ENCODE measurements around the gene TBC1D17.

The TBC1D17 gene

DNA sequence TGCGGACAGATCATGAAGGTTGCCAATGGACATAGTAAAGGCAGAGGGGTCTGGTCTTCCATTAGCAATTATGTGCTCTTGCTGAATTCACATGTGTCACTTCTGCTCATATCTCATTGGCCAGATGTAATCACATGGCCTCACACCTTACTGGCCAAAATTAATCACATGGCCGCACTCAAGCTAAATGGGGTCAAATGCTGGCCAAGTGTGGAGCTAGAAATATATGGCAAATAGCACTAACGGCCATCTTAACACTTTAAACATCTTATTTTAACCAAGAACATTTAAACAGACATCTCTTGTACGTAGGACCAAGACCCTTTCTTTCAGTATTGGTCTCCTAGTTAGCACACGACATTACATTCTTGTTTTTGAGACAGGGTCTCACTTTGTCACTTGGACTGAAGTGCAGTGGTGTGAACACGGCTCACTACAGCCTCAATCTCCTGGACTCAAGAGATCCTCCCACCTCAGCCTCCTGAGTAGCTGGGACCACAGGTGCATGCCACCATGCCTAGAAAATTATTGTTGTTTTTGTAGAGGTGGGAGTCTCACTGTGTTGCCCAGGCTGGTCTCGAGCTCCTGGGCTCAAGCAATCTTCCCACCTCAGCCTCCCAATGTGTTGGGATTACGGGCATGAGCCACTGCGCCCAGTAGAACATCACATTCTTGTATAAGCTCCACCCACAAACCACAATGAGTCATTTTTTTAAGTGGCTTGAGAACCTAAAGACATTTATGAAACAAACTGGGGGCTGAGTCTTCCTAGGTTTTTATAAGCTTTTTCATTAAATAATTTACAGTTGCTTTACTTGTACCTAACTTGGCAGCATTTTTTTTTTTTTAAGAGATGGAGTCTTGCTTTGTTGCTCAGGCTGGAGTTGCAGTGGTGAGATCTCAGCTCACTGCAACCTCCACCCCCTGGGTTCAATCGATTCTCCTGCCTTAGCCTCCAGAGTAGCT is 29.5 kb upstream of the TBC1D17 start:
- H3K4me3 ChIP-seq (ENCODE audit: low read depth, low read length) = no peak overlapping the region

DNA sequence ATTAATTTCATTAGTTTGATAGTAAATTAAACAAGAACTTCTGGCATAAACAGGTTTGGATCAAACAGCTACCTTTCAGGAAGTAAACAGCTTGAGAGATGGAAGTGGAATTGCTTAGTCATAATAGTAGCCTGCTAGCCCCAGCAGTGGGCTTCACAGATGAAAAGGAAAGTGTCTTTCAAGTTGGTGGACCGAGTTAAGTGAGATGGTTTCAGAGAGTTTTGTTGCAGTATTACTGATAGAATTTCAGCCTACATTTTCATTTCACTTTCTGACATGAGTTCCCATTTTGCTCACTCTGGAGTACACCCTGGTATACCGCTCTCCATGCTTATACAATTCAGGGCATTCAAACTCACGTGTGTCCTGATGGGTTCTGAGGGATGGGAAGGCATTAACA is 28.6 kb upstream of the TBC1D17 start:
- no peak overlapping the region for H3K4me3 ChIP-seq (ENCODE audit: low read depth, low read length)

DNA sequence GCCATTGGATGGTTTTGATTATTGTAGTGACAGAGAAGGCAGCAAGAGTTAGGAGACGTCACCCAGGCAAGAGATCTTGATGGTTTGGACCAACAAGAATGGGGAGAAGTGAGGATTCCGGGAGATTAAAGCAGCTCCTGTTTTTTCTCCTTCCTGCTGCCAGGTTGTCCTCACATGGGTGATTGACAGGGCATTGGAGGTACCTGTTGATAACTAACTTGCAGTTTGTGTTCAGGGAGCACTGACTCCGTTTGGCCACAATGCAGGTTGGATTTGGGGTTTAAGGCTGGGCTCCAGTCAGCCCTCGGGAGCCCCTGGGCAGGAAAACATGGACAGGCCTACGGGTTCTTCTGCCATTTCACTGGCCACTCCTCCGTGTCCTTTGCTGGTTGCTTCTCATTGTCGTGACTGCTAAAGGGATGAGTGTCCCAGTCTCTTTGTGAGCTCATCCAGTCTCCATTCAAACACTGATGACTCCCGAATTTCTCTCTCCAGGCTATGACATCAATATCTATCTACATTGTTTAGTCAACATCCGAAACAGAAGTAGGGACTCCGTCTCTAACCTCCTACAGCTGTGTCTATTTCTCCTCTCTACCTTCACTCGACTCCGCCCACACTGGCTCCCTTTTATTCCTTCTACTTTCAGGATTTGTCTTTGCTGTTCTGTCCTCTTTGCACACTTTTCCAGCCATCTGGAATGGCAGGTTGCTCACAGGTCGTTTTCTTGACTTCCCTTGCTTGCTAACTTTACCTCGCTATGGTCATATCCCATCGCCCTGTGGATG is 27.9 kb upstream of the TBC1D17 start:
- H3K4me3 ChIP-seq (ENCODE audit: low read depth, low read length) = peak overlapping the region; percentile 72

DNA sequence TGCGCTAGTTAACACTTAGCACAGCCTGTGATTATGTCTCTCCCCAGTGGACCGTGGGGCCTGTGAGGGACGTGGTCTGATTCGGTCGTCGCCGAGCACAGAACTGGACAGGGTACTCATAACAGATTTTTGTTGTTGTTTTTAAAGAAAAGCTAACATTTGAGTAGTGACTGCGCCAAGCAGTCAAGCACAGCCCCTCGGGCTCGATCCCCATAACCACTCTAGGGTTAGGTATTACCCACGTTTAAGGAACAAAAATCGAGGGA is 27.3 kb upstream of the TBC1D17 start:
- H3K4me3 ChIP-seq (ENCODE audit: low read depth, low read length) = peak overlapping the region; percentile 72

DNA sequence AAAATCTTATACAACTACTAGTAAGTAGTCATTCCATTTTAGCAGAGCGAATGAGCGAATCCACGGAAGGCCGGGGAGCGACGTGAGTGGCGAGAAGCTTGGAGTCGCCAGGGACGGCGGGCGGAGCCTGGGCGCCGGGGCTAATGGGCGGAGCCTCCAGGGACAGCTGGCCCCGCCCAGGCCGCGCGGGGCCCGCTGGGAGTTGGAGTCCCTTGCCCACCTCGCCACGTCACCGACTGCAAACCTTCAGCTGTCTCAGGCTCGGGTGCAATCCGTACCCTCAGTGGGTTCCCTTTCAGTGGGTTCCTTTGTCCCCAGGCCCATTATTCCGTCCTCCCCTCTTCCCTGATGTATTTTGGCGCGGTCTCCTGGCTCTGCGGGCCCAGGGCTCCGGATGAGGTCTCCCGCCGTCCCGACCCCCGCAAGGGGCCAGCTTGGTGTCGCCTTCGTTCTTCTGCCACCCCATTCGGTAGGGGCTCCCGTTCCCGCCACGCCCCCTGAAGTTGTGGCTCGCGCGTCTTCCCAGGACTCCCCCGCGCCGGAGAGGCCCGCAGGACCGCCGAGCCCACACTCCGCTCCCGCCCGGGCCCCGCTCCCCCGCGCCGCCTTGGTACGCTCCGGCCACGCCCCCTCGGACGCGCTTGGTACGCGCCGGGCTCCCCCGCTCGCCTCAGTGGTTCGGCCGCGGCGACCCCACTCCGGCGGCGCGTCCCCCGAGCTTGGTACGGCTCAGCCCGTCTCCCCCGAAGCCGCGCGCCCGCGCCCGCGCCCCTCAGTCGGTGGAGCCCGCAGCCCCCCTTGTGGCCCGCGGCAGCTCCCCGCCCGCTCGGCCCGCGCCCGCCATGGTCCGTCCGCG is 26.8 kb upstream of the TBC1D17 start, which contains the start of gene PTOV1:
Gene PTOV1 (plus strand): TSS at position 673 of the 856 bp plus-strand sequence.
- peak within 1 kb of the TSS; percentile 79 for H3K4me3 ChIP-seq (ENCODE audit: low read depth, low read length)

DNA sequence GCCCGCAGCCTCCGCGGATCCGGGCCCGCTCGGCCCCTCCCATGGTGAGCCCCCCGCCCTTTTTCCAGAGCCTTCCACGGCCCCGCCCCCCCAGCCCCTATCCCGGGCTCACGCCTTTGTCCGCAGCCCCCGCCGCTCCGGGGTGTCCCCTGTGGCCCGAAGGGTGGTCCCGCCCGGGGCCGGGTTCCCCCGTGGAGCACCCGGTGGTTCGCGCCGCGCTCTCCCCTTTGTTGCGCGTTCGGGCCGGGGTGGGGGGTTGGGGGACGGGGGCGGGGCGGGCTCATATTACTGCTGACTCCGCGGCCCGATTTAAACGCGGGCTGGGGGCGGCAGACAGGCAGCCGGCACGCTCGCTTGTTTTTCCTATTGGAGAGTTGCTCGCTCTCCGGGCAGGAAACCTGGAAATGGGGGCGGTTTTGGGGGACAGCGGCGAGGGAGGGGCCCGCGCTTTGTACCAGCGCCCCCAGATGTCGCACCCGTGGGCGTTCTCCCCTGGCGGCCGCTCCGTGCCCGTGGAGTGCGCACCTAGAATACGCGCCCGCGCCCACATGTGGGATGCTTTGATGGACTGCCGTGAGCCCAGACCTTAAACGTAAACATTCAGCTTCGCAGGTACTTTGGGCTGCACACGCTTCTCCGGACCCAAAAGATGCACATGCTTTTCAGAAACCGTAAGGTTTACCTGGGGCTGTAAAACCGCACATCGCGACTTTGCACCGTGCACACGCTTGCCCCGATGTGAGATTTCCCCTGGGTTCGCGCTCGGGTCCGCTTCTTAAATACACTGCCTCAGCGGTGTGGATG is 25.8 kb upstream of the TBC1D17 start:
- peak overlapping the region; percentile 79 for H3K4me3 ChIP-seq (ENCODE audit: low read depth, low read length)

DNA sequence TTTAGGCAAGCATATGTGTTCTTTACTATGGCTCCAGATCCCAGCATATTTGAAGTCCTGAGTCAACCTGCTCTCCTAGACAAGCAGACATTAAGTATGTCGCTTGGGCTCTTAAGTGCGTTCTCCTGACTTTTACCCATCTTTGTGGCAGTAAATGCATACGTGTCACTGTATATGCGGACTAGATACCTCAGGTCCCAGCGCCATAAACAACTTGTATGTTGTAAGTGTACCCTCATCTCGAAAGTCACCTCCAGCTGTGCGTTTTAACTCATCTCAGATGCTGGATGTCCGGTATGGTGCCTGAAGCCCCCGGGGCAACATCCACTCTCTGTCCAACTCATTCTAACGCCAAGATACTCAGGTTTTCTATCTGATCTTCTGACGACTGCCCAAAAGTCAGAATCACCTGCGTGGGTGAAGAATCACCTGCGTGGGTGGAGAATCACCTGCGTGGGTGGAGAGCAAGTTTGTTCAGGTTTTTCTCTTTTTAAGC is 24.8 kb upstream of the TBC1D17 start:
- peak overlapping the region; percentile 79 for H3K4me3 ChIP-seq (ENCODE audit: low read depth, low read length)

DNA sequence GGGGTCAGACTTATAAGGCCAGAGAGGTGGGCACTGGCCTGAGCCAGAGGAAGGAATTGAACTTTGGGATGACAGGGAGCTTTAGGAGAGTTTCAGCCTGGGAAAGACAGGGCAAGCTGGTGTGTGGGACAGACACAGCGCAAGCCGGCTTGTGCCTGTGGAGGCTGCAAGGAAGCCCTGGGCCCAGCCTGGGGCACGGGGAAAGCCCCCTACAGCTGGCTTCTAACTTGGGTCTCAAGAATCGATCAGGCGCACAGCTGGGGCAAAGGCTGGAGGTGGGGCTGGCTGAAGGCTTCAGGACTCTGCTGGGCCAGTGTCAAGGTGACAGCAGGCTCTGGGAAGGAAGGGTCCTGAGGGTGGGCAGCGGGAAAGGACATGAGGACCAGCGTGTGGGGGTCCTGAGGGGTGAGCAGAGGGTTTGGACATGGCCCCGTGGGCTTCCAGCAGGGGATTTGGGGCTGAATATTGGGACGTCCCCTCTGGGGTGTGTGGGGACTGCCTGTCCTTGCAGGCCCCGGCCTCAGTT is 23.6 kb upstream of the TBC1D17 start:
- no peak overlapping the region for H3K4me3 ChIP-seq (ENCODE audit: low read depth, low read length)

DNA sequence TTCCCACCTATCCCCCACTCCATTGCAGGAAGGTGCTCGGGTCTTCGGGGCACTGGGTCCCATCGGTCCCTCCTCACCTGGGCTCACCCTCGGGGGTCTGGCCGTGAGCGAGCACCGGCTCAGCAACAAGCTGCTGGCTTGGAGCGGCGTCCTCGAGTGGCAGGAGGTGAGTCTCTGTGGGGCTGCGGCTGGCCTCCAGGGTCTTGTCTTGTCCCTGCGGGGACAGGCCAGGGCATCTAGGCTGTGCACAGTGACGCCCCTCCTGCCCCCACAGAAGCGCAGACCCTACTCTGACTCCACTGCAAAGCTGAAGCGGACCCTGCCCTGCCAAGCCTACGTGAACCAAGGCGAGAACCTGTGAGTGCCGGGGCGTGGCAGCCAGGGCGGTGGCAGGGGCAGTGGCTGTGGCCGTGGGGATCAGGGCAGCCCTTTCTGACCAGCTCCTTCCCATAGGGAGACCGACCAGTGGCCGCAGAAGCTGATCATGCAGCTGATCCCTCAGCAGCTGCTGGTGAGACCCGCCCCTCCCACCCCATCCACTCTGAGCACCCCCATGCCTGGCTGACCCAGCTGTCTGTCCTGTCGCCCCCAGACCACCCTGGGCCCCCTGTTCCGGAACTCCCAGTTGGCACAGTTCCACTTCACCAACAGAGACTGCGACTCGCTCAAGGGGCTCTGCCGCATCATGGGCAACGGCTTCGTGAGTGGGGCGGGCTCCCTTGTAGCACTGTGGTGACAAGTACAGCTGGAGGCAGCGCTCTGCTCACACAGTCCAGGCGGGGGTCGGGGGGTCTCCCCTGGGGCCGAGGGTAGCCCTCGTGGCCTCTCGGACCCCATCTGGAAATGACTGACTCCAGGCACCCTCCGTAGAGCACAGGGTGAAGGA is 22.9 kb upstream of the TBC1D17 start:
- no peak overlapping the region for H3K4me3 ChIP-seq (ENCODE audit: low read depth, low read length)

DNA sequence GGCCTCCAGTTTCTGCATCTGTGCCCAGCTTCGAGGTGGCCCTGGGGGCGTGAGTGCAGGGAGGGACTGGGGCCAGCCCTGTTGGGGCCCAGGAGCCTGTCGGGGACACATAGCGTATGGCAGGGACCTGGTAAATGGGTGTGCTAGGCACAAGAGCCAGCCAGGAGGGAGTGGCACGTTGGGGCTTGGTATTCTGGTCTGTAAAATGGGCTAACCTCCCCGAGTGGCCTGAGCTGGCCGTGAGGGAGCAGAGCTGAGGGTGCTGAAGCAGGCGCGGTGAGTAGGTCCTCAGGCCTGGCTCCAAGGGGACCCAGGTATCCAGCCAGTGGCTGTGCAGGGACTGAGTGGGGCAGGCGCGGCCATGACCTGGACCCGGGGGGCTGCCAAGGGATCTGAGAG is 22.2 kb upstream of the TBC1D17 start:
- no peak overlapping the region for H3K4me3 ChIP-seq (ENCODE audit: low read depth, low read length)

DNA sequence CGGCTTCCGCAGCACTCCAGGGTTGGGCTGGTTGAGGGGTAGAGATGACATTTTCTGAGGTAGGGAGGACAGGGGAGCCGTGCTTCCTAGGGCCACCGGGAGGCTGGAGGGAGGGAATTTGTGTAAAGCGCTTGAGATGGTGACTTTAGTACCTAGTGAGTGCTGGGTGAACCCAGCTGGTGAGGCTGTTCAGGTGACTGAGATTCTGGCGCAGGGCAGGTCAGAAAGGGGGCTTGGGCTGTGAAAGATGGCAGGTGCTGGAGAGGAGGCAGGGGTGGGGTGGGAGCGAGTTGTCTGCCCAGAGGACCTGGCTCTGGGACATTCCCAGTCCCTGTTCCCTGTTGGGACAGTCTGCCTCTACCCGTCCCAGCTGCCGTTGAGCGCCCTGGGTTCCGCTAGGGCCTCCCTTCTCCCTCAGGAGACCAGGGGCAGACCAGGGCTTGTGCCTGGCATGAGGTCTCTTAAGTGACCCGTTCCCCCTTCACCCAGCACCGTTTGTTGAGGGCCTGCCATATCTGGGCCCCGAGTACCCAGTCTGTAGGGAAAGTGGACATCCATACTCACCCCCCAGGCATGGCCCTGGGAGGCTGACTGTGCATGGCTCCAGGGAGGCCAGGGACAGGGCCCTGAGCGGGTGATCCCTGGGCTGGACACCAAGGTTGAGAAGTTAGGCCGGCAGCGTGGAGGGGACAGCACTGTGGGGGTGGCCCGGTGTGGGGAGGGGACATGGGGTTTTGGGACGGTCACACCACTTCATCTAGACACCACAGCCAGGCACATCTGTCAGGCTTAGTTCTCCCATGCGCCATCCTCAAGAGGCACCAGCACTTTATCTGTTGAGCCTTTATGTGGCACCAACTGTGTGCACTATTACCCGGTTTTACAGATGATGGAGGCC is 21.6 kb upstream of the TBC1D17 start:
- no peak overlapping the region for H3K4me3 ChIP-seq (ENCODE audit: low read depth, low read length)

DNA sequence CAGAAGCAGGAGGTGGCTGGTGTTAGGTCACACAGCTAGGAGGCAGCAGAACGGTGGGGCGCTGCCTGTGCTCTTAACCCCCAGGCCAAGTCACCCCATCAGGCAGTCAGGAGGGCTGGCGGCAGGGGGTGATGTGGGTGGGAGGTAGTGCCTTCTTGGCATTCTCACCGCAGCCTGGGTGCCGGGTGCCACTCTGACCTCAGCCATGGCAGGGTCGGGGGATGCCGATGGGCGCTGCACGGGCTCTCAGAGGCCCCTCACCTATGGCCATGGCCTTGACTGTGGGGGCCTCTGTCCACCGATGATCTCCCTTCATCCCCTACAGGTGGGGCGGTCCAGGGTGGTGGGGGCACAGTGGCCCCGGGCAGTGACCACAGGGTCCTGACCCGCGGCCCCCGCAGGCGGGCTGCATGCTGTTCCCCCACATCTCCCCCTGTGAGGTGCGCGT is 20.9 kb upstream of the TBC1D17 start:
- H3K4me3 ChIP-seq (ENCODE audit: low read depth, low read length) = no peak overlapping the region

DNA sequence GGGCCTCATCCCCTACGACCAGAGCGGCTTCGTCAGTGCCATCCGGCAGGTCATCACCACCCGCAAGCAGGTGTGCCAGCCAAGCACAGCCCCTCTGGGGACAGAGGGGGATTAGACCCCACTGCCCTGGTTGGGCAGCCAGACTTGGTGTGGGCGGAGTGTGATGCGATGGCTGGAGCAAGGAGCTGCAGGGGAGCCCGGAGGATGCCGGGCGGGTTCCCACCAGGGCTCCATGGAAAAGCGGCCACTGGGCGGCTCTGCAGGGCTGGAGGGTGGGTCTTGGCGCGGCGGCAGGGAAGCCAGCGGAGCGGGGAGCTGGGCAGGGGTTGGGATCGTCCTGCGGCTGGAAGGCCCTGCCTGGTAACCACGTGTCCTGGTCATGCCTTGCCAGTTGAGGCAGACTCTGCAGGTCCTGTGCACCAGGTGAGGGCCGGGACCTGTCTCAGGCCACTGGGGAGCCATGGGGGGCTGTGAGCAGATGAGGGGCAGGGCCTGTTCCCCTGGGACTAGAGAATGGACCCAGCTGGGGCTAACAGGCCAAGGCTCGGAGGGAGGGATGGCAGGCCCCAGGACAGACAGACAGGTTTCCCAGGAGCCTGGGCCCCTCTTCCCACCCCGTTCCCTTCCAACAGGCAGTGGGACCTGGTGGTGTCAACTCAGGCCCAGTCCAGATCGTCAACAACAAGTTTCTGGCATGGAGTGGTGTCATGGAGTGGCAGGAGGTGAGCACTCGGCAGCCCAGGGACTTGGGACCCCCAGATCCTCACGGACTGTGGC is 20.3 kb upstream of the TBC1D17 start:
- H3K4me3 ChIP-seq (ENCODE audit: low read depth, low read length) = no peak overlapping the region

DNA sequence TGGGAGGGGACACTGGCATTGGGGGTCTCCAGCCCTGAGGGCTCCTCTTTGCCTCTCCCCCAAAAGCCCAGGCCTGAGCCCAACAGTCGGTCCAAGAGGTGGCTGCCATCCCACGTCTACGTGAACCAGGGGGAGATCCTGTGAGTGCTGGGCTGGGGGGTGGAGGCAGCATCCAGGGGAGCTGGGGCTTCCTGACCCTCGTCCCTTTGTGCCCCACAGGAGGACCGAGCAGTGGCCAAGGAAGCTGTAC is 19.7 kb upstream of the TBC1D17 start:
- no peak overlapping the region for H3K4me3 ChIP-seq (ENCODE audit: low read depth, low read length)

DNA sequence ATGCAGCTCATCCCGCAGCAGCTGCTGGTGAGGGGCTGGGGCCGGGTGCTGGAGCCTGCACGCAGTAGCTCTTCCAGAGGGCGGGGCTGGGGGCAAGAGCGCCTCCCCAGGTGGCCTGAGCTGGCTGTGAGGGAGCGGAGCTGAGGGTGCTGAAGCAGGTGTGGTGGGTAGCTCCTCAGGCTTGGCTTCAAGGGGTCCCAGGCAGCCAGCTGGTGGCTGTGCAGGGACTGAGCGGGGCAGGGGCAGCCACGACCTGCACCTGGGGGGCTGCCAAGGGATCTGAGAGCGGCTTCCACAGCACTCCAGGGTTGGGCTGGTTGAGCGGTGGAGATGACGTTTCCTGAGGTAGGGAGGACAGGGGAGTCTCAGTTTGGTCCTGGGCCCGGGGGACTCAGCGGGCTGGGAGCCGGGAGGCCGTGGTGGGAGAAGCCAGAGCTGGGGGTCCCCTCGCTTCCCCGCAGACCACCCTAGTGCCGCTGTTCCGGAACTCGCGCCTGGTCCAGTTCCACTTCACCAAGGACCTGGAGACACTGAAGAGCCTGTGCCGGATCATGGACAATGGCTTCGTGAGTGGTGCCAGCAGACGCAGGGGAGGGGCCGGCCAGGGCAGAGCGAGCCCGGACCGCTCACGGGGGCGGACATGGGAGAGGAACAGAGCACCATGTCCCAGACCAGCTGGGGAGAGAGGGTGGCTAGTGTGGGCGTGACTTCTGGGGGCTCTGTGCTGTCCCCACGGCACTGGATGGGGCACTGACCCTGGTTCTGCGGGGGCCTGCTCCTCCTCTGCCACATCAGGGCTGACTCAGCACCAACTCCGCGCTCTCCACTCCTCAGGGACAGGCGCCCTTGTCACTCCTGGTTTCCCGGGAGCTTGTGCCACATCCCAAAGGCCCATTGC is 19.2 kb upstream of the TBC1D17 start:
- H3K4me3 ChIP-seq (ENCODE audit: low read depth, low read length) = no peak overlapping the region

DNA sequence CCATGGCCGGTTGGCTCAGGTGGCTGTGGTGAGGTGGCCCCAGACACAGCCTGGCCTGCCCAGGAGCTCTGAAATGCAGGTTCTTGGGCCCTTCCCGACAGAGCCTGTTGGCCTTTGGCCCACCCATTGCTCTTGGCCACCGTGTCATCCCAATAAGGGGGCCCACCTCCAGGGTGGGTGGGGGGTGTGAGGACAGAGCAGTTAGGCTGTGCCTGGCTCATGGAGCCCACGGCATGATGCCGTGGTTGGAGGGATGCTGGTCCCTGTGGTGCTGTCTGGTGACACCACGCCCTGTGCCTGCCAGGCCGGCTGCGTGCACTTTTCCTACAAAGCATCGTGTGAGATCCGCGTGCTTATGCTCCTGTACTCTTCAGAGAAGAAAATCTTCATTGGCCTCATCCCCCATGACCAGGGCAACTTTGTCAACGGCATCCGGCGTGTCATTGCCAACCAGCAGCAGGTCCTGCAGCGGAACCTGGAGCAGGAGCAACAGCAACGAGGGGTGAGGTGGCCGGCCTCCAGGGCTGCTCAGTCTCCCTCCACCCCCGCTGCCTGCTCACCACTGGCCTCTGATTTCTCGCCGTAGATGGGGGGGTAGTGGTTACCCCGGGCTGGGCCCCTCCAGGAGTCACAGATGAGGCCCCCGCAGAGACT is 17.7 kb upstream of the TBC1D17 start:
- H3K4me3 ChIP-seq (ENCODE audit: low read depth, low read length) = no peak overlapping the region
